ENCODE data around the gene UVRAG.
A peak's percentile ranks its signal among the peaks of the same experiment; 100 is the strongest.
"Not testable (repeated sequence)": the region's sequence is repeated elsewhere in the genome, so short reads cannot be mapped to it uniquely, and the experiment has no call there.

Gene UVRAG

DNA sequence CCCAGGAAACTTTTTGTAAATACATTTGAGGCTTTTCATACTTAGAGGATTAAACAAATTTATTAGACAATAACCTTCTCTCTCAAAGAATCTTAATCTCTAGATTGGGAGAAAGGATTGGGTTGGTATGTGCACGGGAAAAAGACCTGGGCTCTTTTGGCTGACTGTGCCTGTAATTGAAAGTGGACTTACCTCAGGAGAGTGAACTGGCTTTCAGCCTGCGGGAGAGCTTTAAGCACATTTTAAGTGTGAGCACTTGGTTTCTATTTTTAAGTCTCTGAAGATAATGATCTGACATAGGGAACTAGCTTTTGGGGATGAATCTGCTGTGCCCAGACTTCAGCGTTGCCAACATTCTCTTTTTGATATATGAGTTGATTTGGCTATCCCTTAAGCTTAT is 35.8 kb downstream of the UVRAG start:
- no peak for DNase-seq

GRCh38 chr11:75851203-75851602 is 36.2 kb downstream of the UVRAG start:
- no peak for DNase-seq

GRCh38 chr11:75852406-75853017 is 37.5 kb downstream of the UVRAG start:
- DNase-seq: no peak

- DNase-seq: not testable (repeated sequence)
Observed at GRCh38 chr11:75853563-75853962, 38.6 kb downstream of the UVRAG start.

DNA sequence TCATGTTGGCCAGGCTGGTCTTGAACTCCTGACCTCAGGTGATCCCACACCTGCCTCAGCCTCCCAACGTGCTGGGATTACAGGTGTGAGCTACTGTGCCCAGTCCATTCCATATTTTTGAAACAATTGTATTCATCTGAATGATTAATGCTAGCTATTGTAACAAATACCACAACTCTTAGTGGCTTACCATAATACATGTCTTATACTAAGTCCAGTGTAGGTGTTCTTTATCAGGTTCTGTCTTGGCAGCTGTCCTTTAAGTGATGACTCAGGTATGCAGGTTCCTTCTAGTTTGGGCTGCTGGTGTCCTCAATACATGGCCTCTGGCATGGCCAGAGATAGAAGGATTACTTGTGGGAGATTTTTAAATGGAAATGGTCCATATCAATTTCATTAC is 39.0 kb downstream of the UVRAG start:
- no peak for DNase-seq

GRCh38 chr11:75855206-75855605 is 40.2 kb downstream of the UVRAG start:
- no peak for DNase-seq

DNA sequence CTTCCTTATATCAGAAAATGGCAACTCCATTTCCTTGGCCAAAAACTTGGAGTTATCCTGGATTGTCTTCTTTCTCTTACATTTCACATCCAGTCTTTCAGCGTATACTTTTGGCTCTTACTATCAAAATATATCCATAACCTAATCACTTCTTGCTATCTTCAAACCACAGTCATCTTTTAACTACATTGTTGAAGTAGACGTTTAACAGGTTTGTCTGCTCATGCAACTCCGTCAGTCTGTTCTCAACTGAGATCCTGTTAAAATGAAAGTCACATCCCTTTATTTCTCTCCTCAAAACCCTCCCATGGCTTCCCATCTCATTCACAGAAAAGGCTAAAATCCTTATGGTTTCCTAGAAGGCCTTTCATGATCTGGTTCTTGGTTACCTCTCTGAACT is 41.9 kb downstream of the UVRAG start:
- no peak for DNase-seq

DNA sequence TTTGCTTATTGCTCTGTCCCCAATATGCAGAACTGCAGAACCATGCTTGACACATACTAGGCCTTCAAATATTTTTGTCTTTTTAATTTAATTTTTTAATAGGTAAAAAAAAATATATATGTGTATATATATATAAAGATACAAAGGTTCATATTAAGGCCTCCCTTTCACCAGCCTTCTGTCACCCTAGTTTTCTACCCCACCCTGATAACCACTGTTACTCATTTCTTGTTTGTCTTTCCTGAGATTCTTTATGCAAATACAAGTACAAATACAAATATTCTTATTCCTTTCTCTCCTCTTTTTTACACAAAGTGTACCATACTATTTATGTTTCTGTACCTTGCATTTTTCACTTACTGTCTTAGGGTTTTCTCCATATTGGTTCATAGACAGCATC is 43.0 kb downstream of the UVRAG start:
- no peak for DNase-seq

DNA sequence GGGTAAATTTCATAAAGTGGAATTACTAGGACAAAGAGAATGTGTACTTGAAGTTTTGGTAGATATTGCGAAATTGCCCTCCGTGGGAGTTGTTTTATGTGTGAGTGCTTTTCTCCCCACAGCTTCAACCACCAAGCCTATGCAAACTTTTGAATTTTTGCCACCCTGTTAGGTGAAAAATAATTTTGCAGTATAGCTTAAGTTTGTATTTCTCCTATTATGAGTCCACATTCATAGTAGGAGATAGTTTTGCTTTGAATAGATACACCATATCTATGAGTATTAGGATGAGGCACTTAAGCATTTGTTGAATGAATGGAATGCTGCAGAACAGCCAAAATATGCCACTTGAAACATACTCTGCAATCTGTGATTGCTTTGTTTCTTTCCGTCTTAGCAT is 43.6 kb downstream of the UVRAG start:
- DNase-seq: no peak

- DNase-seq: no peak
Observed at GRCh38 chr11:75859614-75860013, 44.6 kb downstream of the UVRAG start.

GRCh38 chr11:75862437-75862836 is 47.4 kb downstream of the UVRAG start:
- DNase-seq: no peak

DNA sequence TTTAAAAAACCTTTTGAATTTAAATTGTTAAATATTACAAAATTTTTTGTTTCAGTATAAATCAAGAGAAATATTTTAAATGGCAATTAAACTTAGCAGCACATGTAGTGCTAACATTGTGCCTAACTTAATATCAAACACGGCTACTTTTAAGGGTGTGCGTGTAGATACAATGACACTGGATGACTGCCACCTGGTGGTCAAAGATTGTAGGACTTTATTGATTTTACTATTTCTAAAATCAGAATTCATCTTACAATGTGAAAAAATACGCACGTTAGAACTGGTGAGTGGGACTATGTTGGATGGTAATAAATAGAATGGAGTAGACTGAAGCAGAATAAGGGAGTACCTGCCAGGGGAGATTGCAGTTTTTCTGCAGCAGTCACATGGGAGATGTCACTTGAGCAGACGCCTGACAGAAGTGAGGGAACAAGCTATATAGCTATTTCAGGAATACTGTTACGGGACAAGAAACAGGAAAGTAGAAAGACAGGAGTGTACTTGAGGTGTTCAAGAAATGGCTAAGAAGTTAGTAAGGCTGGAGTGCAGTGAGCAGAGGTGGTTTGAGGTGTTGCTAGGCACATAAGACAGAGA is 52.9 kb downstream of the UVRAG start:
- peak; percentile 7 for DNase-seq

DNA sequence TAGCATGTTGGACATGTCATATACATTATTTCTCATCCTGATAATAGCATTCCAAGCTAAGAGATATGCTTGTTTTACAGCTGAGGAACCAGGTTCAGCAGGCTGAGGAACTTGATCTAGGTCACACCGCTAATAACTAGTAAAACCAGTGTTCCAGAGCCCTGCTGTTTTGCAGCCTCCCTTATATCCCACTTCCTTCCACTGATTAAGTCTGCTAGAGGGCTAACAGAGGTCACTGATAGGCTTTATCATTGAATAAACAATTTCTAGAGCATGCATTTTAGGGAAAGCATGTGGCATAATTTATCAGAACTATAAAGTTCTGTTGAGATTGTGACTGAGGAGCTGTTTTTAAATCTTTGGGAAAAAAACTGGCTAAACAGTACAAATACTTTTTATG is 54.0 kb downstream of the UVRAG start:
- no peak for DNase-seq

- no peak for DNase-seq
Observed at GRCh38 chr11:75869661-75870455, 54.8 kb downstream of the UVRAG start.

DNA sequence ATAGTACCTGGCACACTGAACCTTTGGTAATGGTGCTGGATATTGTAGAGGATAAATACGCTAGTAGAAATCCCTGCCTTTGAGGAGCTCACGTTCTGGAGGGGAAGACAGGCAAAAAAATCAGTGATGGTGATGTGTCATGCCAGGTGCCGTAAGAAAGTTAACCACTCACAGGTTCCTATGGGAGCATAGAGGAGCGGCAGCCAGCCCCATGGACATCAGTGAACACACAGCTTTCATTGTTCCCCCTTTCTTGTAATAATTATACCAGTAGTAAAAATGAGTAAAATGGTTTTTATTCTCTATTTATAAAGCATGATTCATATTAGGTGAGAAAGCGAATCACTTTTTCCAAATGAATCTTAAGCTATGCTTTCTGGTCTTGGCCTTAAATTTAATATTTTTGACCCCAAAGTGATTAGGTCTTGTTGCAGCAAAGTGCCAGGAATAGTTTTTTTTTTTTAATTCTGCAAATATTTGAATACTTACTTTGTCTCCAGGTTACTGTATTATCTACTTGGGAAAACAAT is 57.9 kb downstream of the UVRAG start:
- no peak for DNase-seq

DNA sequence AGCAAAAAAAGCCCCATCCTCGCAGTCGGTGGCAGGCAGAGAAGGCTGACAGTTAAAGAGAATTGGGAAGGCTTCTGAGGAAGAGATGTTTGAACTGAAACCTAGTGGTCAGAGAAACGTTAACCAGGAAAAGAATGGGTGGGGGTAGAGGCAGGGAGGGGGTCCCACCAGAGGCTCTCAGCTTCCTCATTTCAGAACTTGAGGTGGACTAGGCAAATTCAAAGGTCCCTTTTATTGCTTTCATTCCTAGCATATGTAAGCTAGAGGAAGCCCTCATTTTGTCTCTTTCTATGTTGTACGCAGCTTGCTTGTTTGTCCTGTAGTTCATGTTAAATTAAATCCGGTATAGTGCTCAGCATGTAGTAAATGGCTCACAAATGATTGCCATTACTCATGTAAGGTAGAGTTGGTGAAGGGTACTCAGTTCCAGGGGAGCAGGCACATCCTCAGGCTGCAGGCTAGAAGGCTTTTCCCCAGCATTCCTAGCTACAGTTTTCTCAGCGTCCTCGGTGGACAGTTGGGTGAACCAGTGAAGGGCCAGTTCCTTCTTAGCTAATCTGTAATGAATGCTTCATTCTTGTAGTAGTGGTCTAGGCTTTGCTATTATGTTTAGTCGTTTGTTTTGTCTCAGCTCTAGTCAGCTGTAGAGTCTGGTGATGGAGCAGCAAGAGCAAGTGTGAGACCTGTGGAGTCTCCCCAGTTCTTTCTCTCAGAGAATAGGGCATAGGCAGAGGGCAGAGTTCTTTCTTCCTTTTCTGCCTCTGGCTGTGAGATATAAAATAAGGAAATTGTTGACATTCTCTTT is 58.6 kb downstream of the UVRAG start:
- no peak for DNase-seq

- DNase-seq: no peak
Observed at GRCh38 chr11:75874684-75875341, 59.8 kb downstream of the UVRAG start.

DNA sequence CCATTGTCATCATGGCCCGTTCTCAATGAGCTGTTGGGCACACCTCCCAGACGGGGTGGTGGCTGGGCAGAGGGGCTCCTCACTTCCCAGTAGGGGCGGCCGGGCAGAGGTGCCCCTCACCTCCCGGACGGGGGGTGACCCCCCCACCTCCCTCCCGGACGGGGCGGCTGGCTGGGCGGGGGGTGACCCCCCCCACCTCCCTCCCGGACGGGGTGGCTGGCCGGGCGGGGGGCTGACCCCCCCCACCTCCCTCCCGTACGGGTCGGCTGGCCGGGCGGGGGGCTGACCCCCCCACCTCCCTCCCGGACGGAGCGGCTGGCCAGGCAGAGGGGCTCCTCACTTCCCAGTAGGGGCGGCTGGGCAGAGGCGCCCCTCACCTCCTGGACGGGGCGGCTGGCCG is 62.3 kb downstream of the UVRAG start:
- not testable (repeated sequence) for DNase-seq

DNA sequence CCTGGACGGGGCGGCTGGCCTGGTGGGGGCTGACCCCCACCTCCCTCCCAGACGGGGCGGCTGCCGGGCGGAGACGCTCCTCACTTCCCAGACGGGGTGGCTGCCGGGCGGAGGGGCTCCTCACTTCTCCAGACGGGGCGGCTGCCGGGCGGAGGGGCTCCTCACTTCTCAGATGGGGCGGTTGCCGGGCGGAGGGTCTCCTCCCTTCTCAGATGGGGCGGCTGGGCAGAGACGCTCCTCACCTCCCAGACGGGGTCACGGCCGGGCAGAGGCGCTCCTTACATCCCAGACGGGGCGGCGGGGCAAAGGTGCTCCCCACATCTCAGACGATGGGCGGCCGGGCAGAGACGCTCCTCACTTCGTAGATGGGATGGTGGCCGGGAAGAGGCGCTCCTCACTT is 62.9 kb downstream of the UVRAG start:
- not testable (repeated sequence) for DNase-seq

GRCh38 chr11:75878933-75879332 is 63.9 kb downstream of the UVRAG start:
- no peak for DNase-seq

DNA sequence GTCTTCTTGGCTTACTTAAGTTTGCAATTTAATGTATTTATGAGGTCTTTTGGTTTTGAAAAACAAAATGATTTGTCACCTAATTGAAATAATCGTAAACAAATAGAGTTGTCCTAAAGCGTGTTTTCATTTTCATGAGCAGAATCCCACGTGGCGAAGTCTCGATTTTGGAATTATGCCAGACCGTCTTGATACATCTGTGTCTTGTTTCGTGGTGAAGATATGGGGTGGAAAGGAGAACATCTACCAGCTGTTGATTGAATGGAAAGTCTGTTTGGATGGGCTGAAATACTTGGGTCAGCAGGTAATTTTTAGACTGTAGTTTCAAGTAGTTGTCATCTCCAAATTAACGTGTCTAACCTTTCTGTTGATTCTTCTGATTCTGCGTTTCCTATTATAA is 64.7 kb downstream of the UVRAG start:
- no peak for DNase-seq

- not testable (repeated sequence) for DNase-seq
Observed at GRCh38 chr11:75880343-75880742, 65.3 kb downstream of the UVRAG start.

GRCh38 chr11:75884321-75884720 is 69.3 kb downstream of the UVRAG start:
- DNase-seq: no peak

All from NCI-H1417 treated with DMSO at 0.1 percent for 48 hours (cell line).